A673 (cell line): Measurements from ENCODE around the gene COG4.

Experiments used
- CTCF ChIP-seq: fragments of 300-800, 200-600 bp; sonication (generic); conservative IDR thresholded peaks from 2 replicates; pipeline ENCODE4 v1.5.1; 2017; ENCODE audit warnings: low read depth, mild to moderate bottlenecking, antibody characterized with exemption, low read length, moderate library complexity, mixed read lengths
- EZH2 ChIP-seq: fragments of 200-600 bp; sonication (generic); IDR thresholded peaks from 2 replicates; pipeline ENCODE4 v1.6.1; 2017; ENCODE audit warnings: borderline replicate concordance, low read depth, mild to moderate bottlenecking, mixed read lengths, antibody characterized with exemption, low read length; ENCODE audit not compliant: poor library complexity, severe bottlenecking

- TF ChIP-seq CTCF, result no peak
- TF ChIP-seq EZH2, result no peak
Measured at GRCh38 chr16:70494777-70495176, 28.6 kb downstream of the COG4 start.
